Right cardiac atrium (tissue), 5 donors: Measurements from ENCODE around the gene SELENOV. TPM values are rescaled to one million over a fixed set of nuclear protein-coding genes. Genes with fewer than 3 reads are reported as not detected.
A peak's percentile ranks its signal among the peaks of the same experiment; 100 is the strongest.

Experiments used
- ATAC-seq, 2 donors: fragments of 200-7000 bp; cut with Tn5 transposase; one replicate each; pipeline versions ENCODE4 v1.8.0 to v1.9.1; 2020; ENCODE audit warnings: moderate library complexity in 2 of 2, mild to moderate bottlenecking in 1 of 2
- DNase-seq, 3 donors: peaks; one replicate each; pipeline ENCODE4 v3.0.0-alpha.2; 2020
- H3K27ac ChIP-seq: one replicate; pipeline ENCODE4 v1.5.1; 2013; ENCODE audit warnings: mild to moderate bottlenecking, low read length, control low read depth, moderate library complexity
- H3K27me3 ChIP-seq: one replicate; pipeline ENCODE4 v1.6.1; 2013; ENCODE audit not compliant: control insufficient read depth, insufficient read depth
- H3K4me1 ChIP-seq: one replicate; pipeline ENCODE4 v1.6.1; 2013; ENCODE audit warnings: low read length; ENCODE audit not compliant: control insufficient read depth, insufficient read depth
- H3K4me3 ChIP-seq: one replicate; pipeline ENCODE4 v1.5.1; 2013; ENCODE audit warnings: low read length, control low read depth
- H3K9me3 ChIP-seq: one replicate; pipeline ENCODE4 v1.6.1; 2013; ENCODE audit warnings: low read length; ENCODE audit not compliant: control insufficient read depth
- WGBS: extraction: QIAGEN DNeasy Blood & Tissue Kit; methylation state at CpG from one replicate; pipeline ENCODE4 v1.1.7; 2013; 5-methylcytosine and 5-hydroxymethylcytosine counted together
- intact Hi-C, 4 donors: fragments of 100-400 bp; cut with DNase I; formaldehyde crosslinking; loops; one replicate each; pipeline versions ENCODE4 v1.11.0 to v1.14.0; 2022 to 2023
- polyA plus RNA-seq: library from polyadenylated mRNA; stranded (reverse); fragments of 200-250 nt; gene quantifications from one replicate; pipeline ENCODE4 v1.2.3, GENCODE V29; 2013
- total RNA-seq, 4 donors: library from RNA; stranded (reverse); fragmentation: NEBNext Ultra II Directional; extraction: Animal tissue kit (Norgen Biotek cat#: 25700); gene quantifications; one replicate each; pipeline ENCODE4 v1.2.1, GENCODE V29; 2021
- donor health status: healthy with polysubstance abuse.
- donor health status: DM: no; HTN: yes; CAD: no.
- donor health status: DM: no; HTN: no; CAD: no.
- donor health status: DM: no; HTN: yes; CAD: no; lungs with severe emphysema.
- donor health status: DM: yes; HTN: yes; CAD: no.

Gene SELENOV
- total and polyA plus RNA-seq, 5 donors: not detected

GRCh38 chr19:39542206-39542605 is 27.3 kb downstream of the SELENOV start:
- intact Hi-C loops: no loop called here
- 46% methylated on average over 2 of the region's 2 CpGs for WGBS
- Histone ChIP-seq H3K27ac (no peak overlapping the region), H3K4me3 (no peak overlapping the region), H3K27me3 (no peaks in the 10 kb centered on the region), H3K4me1 (no peaks in the 10 kb centered on the region), H3K9me3 (no peaks in the 10 kb centered on the region)
- ATAC-seq (peak in 1 of 2 donors; percentile 25), DNase-seq (no peak)

- intact Hi-C loops: no loop called here
- H3K27ac ChIP-seq: no peak overlapping the region
- 88% methylated on average over 3 of the region's 3 CpGs for WGBS
- ATAC-seq (no peak), DNase-seq (no peak)
- no peaks in the 10 kb centered on the region for H3K9me3 ChIP-seq
- H3K27me3 ChIP-seq: no peaks in the 10 kb centered on the region
- no peaks in the 10 kb centered on the region for H3K4me1 ChIP-seq
- no peak overlapping the region for H3K4me3 ChIP-seq
Measured at GRCh38 chr19:39543477-39543857, 28.5 kb downstream of the SELENOV start.

- H3K27me3 ChIP-seq: no peaks in the 10 kb centered on the region
- H3K4me3 ChIP-seq: no peak overlapping the region
- 84% methylated on average over 7 of the region's 7 CpGs for WGBS
- no peak for DNase-seq
- intact Hi-C loops: no loop called here
- ATAC-seq: no peak
- H3K9me3 ChIP-seq: no peaks in the 10 kb centered on the region
- H3K27ac ChIP-seq: no peak overlapping the region
- H3K4me1 ChIP-seq: no peaks in the 10 kb centered on the region
Measured at GRCh38 chr19:39544226-39544903, 29.4 kb downstream of the SELENOV start.

GRCh38 chr19:39544911-39545310 is 30.0 kb downstream of the SELENOV start:
- Histone ChIP-seq H3K27me3 (no peaks in the 10 kb centered on the region), H3K27ac (no peak overlapping the region), H3K4me3 (no peak overlapping the region), H3K4me1 (no peaks in the 10 kb centered on the region), H3K9me3 (no peaks in the 10 kb centered on the region)
- intact Hi-C loops: no loop called here
- ATAC-seq (no peak), DNase-seq (no peak)
- WGBS: 56% methylated on average over 1 of the region's 1 CpG

GRCh38 chr19:39546599-39546998 is 31.7 kb downstream of the SELENOV start:
- intact Hi-C loops: no loop called here
- Histone ChIP-seq H3K27ac (no peak overlapping the region), H3K4me3 (no peak overlapping the region), H3K27me3 (no peaks in the 10 kb centered on the region), H3K9me3 (no peaks in the 10 kb centered on the region), H3K4me1 (no peaks in the 10 kb centered on the region)
- ATAC-seq: no peak
- 51% methylated on average over 8 of the region's 8 CpGs for WGBS
- DNase-seq: no peak

- H3K27ac ChIP-seq: no peak overlapping the region
- no peaks in the 10 kb centered on the region for H3K27me3 ChIP-seq
- no peak overlapping the region for H3K4me3 ChIP-seq
- intact Hi-C loops: loop anchor here in 2 of 4 donors (5.0 kb wide), 1 partner anchor 122 kb away; no protein-coding TSS in a partner anchor
- H3K9me3 ChIP-seq: no peaks in the 10 kb centered on the region
- no peak for ATAC-seq
- WGBS: 78% methylated on average over 5 of the region's 5 CpGs
- no peak for DNase-seq
- no peaks in the 10 kb centered on the region for H3K4me1 ChIP-seq
Measured at GRCh38 chr19:39550197-39550596, 35.3 kb downstream of the SELENOV start.

GRCh38 chr19:39553082-39553652 is 38.2 kb downstream of the SELENOV start:
- no peak overlapping the region for H3K4me3 ChIP-seq
- no peak for DNase-seq
- ATAC-seq: no peak
- no peaks in the 10 kb centered on the region for H3K27me3 ChIP-seq
- WGBS: 62% methylated on average over 7 of the region's 7 CpGs
- intact Hi-C loops: loop anchor here in 2 of 4 donors (5.0 kb wide), 1 partner anchor 119 kb away; no protein-coding TSS in a partner anchor
- H3K4me1 ChIP-seq: no peaks in the 10 kb centered on the region
- H3K27ac ChIP-seq: no peak overlapping the region
- no peaks in the 10 kb centered on the region for H3K9me3 ChIP-seq

GRCh38 chr19:39554701-39555311 is 39.9 kb downstream of the SELENOV start:
- ATAC-seq: no peak
- no peaks in the 10 kb centered on the region for H3K4me1 ChIP-seq
- DNase-seq: no peak
- H3K9me3 ChIP-seq: no peaks in the 10 kb centered on the region
- H3K27me3 ChIP-seq: no peaks in the 10 kb centered on the region
- intact Hi-C loops: loop anchor here in 3 of 4 donors (5.0 kb wide), 1 partner anchor 117 kb away; no protein-coding TSS in a partner anchor
- H3K27ac ChIP-seq: no peak overlapping the region
- 66% methylated on average over 4 of the region's 4 CpGs for WGBS
- no peak overlapping the region for H3K4me3 ChIP-seq

- intact Hi-C loops: loop anchor here in 1 of 4 donors (5.0 kb wide), 1 partner anchor 116 kb away; no protein-coding TSS in a partner anchor
- no peak overlapping the region for H3K4me3 ChIP-seq
- H3K27me3 ChIP-seq: no peaks in the 10 kb centered on the region
- H3K27ac ChIP-seq: no peak overlapping the region
- ATAC-seq: no peak
- 30% methylated on average over 1 of the region's 1 CpG for WGBS
- no peaks in the 10 kb centered on the region for H3K9me3 ChIP-seq
- DNase-seq: no peak
- H3K4me1 ChIP-seq: no peaks in the 10 kb centered on the region
Measured at GRCh38 chr19:39555883-39556282, 40.9 kb downstream of the SELENOV start.

GRCh38 chr19:39557811-39558623 is 43.1 kb downstream of the SELENOV start:
- DNase-seq: no peak
- intact Hi-C loops: loop anchor here in 1 of 4 donors (5.0 kb wide), 1 partner anchor 114 kb away; no protein-coding TSS in a partner anchor
- H3K4me3 ChIP-seq: no peak overlapping the region
- no peaks in the 10 kb centered on the region for H3K9me3 ChIP-seq
- no peaks in the 10 kb centered on the region for H3K27me3 ChIP-seq
- 67% methylated on average over 5 of the region's 5 CpGs for WGBS
- no peaks in the 10 kb centered on the region for H3K4me1 ChIP-seq
- no peak for ATAC-seq
- H3K27ac ChIP-seq: no peak overlapping the region
